ENCODE results near the gene SPATA20. TPM values are rescaled to one million over a fixed set of nuclear protein-coding genes. Genes with fewer than 3 reads are reported as not detected.
A peak's percentile ranks its signal among the peaks of the same experiment; 100 is the strongest.

The SPATA20 gene
- total and polyA plus RNA-seq, 4 donors: 15.6 to 42.4 (median 19.6) TPM

- TF ChIP-seq CTCF (IDR thresholded peaks at IDR 0.05; ENCODE audit: low read depth, low read length, missing input control): no peak
- no peak for TF ChIP-seq HNF4G (IDR thresholded peaks at IDR 0.05)
Observed at GRCh38 chr17:50560931-50561745, 14.2 kb downstream of the SPATA20 start (continued).

GRCh38 chr17:50561746-50562141, 14.8 kb downstream of the SPATA20 start:
- peaks cover 0 to 6% (median 4%) of the 10 kb centered on the region in 4 donors for H3K27me3 ChIP-seq (ENCODE audit: control insufficient read depth in 4 of 4, insufficient read depth in 4 of 4, low read length in 3 of 4)
- DNase-seq (ENCODE audit: low spot score): no peak

GRCh38 chr17:50562242-50563091, 15.5 kb downstream of the SPATA20 start:
- no peak for TF ChIP-seq GABPA (IDR thresholded peaks at IDR 0.05 in 1 of 2, conservative IDR thresholded peaks at IDR 0.05 in 1 of 2)
- TF ChIP-seq ATF3 (IDR thresholded peaks at IDR 0.05): no peak
- no peak for TF ChIP-seq NR2F2 (IDR thresholded peaks at IDR 0.05)
- no peak for TF ChIP-seq HNF4A (conservative IDR thresholded peaks at IDR 0.05)
- no peak for TF ChIP-seq RXRA (IDR thresholded peaks at IDR 0.05)
- no peak for TF ChIP-seq JUND (IDR thresholded peaks at IDR 0.05)
- no peak for TF ChIP-seq FOXA2 (IDR thresholded peaks at IDR 0.05)
- TF ChIP-seq TAF1 (conservative IDR thresholded peaks at IDR 0.05): no peak
- no peak for TF ChIP-seq REST (IDR thresholded peaks at IDR 0.05)
- no peak for TF ChIP-seq YY1 (IDR thresholded peaks at IDR 0.05)
- no peak overlapping the region for H3K4me3 ChIP-seq (ENCODE audit: low read depth in 1 of 3, low read length in 3 of 3)
- H3K27ac ChIP-seq (ENCODE audit: low read depth in 1 of 2, low read length in 2 of 2): no peak overlapping the region
- H3K36me3 ChIP-seq (ENCODE audit: control insufficient read depth in 4 of 4, insufficient read depth in 3 of 4, low read depth in 1 of 4, low read length in 3 of 4): no peaks in the 10 kb centered on the region
- peaks cover 11 to 21% (median 15%) of the 10 kb centered on the region in 4 donors for H3K4me1 ChIP-seq (ENCODE audit: control insufficient read depth in 4 of 4, insufficient read depth in 4 of 4, low read length in 3 of 4)
- peaks cover 0 to 6% (median 4%) of the 10 kb centered on the region in 4 donors for H3K27me3 ChIP-seq (ENCODE audit: control insufficient read depth in 4 of 4, insufficient read depth in 4 of 4, low read length in 3 of 4)
- 23% methylated on average over 22 of the region's 22 CpGs for WGBS
- H3K9me3 ChIP-seq (ENCODE audit: control insufficient read depth in 4 of 4, low read length in 3 of 4): no peaks in the 10 kb centered on the region
- no peak overlapping the region for H3K9ac ChIP-seq (ENCODE audit: low read depth in 1 of 2, low read length in 2 of 2)
- DNase-seq (ENCODE audit: low spot score): no peak

More at GRCh38 chr17:50561746-50562141, 14.8 kb downstream of the SPATA20 start:
- peak overlapping the region in 1 of 3 donors; percentile 49 for H3K4me3 ChIP-seq (ENCODE audit: low read depth in 1 of 3, low read length in 3 of 3)
- no peak overlapping the region for H3K9ac ChIP-seq (ENCODE audit: low read depth in 1 of 2, low read length in 2 of 2)
- TF ChIP-seq TAF1 (conservative IDR thresholded peaks at IDR 0.05) (no peak), HNF4A (conservative IDR thresholded peaks at IDR 0.05) (no peak), CTCF (IDR thresholded peaks at IDR 0.05; ENCODE audit: low read depth, low read length, missing input control) (no peak), GABPA (IDR thresholded peaks at IDR 0.05 in 1 of 2, conservative IDR thresholded peaks at IDR 0.05 in 1 of 2) (no peak)
- H3K27ac ChIP-seq (ENCODE audit: low read depth in 1 of 2, low read length in 2 of 2): no peak overlapping the region
- WGBS: 5% methylated on average over 27 of the region's 27 CpGs
- H3K36me3 ChIP-seq (ENCODE audit: control insufficient read depth in 4 of 4, insufficient read depth in 3 of 4, low read depth in 1 of 4, low read length in 3 of 4): no peaks in the 10 kb centered on the region
- no peaks in the 10 kb centered on the region for H3K9me3 ChIP-seq (ENCODE audit: control insufficient read depth in 4 of 4, low read length in 3 of 4)
- H3K4me1 ChIP-seq (ENCODE audit: control insufficient read depth in 4 of 4, insufficient read depth in 4 of 4, low read length in 3 of 4): peaks cover 11 to 21% (median 17%) of the 10 kb centered on the region in 4 donors
